GM21360 (cell line): ENCODE data around the gene RUNX1.
A peak's percentile ranks its signal among the peaks of the same experiment; 100 is the strongest.

ENCODE experiments used
- ATAC-seq: cut with Tn5 transposase; IDR thresholded peaks from one replicate; pipeline ENCODE4 v1.9.1; 2021; ENCODE audit warnings: mild to moderate bottlenecking, moderate library complexity; ENCODE audit not compliant: unreplicated experiment

Gene RUNX1

DNA sequence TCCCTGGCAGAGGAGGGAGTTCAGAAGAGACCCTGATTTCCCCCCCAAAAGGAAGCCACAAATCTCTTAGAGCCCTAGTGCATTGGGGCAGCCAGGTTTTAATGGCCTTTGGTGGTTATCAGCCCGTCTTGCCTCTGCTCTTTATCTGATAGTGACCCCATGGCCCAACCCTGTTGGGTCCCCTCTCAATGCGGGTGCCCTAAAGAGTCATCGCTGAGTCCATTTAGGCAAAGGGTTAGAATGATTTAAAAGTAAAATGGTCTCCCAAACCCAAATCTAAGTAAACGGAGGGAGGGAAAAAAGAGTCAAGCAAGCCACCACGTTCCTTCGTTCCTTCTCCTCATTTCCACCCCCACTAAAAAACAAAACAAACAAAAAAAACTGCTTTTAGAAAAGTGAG, 164.0 kb downstream of the RUNX1 start:
- ATAC-seq = no peak

DNA sequence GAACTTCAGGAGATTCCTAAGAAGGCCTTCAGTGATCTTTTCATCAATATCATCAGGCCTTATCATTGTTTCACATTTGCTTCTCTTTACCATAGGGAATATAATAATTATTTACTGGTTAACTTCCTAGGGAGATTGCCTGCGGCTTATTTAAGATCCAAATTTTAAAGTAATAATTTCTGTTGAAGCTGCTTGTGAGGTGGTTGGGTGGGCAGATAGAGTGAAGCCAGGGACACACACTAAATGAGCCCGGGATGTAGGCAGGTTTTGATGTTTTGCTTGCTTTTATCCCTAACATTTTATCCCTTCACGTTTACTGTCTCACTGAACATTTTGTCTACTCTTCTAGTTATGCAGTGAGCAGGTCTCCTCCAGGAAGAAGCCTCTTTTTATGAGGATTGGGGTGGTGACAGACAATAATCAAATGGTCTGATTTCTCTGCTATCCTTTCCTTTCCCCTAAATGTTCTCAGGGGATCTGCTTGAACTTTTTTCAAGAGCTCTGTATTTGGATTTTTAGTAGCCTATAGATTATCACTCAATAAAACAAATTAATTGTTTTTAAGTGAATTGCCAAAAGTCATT, 164.7 kb downstream of the RUNX1 start:
- no peak for ATAC-seq

DNA sequence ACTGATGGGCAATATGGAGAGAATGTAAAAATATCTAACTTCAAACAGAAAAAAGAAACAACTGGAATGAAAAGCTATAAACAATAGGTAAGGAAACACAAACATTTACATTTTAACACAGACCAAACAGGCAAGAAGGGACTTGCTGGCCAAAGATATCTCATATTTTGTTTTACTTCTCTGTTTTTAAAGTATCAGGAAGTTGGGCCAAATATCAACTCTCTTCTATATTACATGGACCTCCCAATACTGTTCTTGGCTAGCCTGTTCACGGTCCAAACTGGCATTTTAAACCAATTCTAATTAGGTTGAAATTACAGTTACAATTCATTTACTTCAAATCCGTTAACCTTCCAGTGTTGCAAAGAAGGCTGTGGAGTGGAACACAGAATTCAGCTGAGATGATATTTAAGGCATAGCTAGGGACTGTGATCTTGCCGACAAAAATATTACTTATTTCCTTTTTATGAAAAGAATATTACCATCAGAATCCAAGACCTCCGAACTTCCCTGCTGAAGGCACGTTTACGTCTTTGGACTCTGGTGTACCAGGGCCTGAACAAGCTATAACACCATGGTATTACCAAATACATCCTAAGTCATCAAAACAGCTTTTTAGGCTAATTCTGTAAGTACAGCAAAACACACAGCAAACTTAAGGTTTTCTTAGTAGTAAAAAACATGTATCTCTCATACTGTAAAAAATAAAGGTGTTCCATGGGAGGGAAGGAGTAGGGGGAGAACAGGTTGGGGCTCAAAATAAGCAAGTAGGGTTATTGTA, 165.4 kb downstream of the RUNX1 start:
- no peak for ATAC-seq

DNA sequence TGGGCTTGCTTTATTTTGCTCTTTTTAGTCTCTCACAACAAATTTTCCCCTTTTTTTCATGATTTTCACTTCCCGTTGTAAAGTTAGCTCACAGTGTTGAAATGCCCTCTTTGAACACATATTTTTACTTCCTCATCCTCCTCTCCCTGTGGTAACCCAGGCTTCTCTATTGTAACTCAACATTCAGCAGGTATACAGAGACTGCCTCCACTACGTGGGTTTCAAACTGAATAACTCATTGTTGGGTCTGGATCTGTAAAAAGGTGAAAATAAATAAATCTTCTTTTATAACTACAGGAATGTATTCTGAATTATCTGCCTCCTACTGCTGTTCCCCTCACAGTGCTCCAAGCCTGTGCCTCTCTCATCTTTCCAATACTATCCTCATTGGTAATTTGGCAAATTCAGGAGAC, 166.4 kb downstream of the RUNX1 start:
- no peak for ATAC-seq

DNA sequence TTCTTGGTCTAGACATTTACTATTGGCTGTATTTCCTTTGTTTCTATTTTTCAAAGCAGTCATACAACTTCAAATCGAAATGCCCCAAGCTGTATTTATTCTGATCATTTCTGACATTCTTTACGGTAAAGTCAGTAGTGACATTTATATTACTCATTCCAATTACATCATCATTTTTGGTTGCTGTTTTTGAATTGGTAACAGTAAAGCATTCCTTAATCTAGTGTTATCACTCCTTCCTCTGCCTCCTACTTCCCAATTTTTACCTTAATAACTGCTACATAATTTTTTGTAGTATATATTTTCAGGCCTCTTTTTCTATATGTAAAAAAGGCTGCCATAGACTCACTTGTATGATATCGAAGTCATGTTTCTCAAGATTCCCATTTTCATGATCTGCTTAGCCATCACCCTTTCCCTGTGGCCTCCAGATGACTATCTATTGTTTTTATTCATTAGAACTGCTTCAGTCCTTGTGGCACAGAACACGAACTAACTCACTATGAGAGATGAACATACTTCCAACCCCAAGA, 167.2 kb downstream of the RUNX1 start:
- ATAC-seq = no peak

DNA sequence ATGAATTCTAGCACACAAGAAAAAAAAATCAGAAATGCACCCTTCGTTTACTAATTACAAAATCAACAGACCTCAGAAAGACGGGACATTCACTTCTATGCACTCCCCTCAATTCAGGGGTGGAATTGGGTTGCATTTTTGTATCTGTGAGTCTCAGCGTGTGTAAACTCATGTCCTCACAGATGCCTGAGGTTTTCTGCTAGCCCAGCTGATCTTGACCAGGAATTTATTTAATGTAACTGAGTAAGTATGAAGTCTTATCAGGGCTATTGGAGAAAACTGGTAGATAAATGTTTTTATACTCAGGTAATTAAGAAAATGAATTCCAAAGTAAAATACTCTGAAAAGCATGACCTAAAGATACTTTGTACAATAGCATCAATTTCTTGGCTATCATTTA, 167.7 kb downstream of the RUNX1 start:
- no peak for ATAC-seq

DNA sequence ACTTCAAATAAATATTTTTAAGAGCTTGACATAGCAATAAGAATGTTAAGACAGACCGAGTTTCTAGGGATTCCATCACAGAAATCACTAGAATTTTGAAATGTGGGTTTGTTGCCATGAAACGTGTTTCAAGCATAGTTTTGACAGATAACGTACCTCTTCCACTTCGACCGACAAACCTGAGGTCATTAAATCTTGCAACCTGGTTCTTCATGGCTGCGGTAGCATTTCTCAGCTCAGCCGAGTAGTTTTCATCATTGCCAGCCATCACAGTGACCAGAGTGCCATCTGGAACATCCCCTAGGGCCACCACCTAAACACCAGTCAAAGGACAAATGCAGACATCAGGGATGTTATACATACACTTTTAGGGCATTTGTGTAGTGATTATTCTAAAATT, 168.7 kb downstream of the RUNX1 start:
- no peak for ATAC-seq

DNA sequence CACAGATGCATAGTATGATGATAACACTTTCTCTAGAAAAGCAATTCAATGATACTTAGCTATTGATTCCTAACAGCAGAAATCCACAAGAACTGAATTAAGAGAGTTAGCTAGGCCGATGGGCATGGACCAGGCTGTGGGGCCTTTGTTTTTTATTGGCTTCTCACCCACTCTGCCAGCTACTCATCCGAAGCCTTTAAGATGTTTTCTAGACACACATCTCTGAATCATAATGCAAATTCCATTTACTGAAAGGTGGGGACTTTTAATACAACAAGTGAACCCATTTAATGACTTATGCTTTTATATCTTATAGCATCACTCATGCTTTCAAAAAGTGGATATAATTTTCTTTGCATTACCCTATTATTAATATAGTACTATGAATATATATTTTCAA, 170.2 kb downstream of the RUNX1 start:
- ATAC-seq = no peak

DNA sequence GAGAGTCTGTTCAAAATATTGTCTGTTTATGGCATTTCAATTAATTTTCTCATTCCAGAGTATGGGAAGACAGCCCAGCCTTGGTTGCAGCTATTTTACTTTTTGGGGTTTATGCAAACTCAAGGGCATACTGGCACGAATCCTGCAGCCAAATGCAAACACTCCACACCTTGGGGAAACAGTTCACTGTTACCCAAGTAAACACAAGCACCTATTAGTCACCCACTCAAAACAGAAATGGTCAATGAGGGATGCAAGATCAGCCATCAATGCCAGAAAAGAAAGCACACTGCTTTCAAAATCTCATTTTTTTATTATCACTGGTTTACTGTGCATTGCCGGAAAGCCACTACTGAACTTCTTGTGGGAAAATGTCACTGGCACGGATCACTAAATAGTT, 170.6 kb downstream of the RUNX1 start:
- ATAC-seq = no peak

DNA sequence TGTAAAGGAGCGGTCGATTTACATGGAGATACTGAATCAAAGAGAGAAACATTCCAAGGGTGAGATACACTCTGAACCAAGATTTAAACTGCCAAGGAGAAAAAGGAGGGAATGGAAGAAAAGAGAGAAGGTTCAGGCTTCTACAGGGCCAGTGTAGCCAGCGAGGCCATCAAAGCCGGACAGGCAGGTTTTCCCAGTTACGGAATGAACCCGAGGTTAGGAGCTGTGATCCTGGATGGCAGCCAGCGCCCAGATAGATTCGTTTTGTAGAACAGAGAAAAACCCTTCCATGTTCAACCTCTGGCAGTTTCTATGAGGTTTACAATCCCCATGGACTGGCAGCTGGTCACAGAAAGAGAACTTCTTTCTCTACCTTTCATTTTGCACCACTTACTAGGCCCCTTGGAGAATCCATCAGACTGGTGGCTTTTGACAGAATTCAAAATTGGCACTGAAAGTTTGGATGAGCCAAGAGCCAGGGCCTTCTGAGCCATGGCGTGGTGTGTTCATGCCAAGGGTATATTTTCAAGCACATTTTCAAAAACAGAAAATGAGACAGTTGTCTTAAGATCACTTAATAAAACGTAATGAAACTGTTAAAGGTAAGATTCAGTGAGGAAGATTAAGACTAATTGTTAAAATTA, 171.5 kb downstream of the RUNX1 start:
- no peak for ATAC-seq

DNA sequence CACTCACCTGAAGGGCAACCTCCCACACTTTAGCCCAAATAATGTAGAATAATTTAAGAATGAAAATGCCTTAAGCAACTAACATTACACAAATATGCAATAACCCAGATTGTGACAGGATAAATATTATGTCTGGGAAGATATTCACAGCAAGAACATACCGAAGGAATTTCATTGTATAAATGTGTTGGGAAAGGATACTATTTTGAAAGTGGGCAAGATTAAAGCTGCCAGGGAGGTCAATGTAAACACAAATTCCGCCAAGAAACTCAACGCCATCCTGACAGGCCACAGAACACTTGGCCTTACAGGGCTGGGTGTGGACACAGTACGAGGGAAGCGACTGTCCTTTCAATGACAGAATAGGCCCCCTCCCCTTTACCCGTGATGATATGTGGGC, 173.3 kb downstream of the RUNX1 start:
- no peak for ATAC-seq

DNA sequence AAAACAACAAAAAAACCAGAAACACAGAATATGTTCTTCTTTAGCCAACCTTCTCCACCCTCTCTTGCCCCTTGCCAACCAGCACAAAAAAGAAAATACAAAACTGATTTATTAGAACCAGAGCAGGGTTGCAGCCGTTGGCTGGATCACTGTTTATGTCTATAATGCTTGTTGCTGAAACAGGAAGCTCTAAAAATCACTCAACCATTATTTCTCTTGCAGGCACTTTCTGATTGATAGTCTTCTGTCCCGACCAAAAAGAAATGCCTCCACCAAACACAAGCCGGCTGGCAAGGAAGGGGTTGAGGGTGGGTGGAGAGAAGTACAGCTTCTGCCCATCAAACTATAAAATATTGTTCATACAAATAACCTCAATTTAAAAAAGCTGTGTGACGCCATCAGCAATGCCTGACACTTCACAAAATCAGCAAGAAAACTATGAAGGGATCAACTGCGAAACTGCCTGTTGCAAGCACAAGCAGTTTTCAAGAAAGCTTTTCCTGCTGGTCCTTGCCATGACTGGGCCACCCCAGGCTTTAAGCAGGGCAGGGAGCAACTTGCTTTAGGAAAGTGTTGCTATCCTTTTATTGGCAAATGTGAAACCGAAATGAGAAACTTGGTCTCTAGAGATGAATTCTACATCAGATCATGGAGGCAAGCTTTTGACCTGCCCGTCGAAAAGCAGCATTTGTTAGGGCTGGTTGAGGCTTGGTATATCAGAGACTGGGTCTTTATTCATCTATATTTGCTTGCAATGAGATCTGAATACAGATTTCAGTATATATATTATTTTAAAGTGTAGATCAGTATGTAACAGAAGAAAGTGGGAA, 174.2 kb downstream of the RUNX1 start:
- no peak for ATAC-seq

DNA sequence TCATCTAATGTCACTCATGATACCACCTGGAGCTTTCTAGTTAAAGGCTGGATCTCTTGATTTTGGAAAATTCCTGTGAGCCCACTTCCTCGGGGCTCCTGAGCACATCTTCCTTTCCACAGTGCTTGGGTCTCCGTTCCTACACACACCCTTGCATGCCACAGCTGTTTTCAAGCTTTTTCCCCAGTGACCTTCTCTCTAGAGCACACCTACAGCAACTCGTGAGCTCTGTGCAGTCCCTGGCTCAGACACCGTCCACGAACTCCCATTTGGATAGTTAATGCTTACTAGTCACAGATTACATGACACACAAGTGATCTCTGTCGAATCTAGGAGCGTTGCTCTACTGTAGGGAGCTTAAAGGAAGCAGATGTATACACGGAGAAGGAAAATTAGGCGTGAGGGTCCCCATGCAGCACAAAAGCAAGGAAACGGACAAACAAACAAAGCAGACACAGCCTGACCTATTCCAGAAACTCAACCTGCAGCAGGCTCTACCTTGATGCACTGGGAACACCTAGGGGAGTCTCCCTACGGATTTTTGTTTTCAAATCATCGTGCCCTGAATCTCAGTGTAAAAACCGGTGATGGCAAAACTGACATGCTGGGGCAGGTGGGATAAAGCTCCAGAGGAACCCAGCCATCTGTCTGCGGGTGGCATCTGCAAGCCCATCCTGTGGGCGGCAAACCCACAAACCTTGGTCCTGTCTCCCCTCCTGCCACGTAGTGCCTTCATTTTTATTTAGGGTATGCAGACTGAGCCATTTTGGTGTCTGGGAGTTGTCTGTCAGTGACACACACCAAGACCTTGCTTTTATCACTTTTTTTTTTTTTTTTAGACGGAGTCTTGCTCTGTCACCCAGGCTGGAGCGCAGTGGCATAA, 177.8 kb downstream of the RUNX1 start:
- ATAC-seq = no peak

DNA sequence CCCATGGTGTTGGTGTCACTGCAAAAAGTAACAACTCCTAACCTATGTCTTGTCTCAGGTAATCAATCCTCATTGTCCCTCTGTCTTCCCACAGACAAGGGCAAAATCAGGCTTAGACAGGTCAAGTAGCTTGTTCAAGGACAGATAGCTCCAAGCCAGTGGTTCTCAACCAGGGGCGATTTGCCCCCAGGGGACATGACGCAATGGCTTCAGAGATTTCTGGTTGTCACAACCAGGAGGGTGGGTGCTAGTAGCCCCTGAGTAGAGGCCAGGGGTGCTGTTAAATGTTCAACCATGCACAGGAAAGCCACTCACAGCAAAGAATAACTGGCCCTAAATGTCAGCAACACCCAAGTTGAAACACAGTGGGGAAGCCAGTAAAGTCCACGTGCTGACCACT, 178.9 kb downstream of the RUNX1 start:
- ATAC-seq = no peak

DNA sequence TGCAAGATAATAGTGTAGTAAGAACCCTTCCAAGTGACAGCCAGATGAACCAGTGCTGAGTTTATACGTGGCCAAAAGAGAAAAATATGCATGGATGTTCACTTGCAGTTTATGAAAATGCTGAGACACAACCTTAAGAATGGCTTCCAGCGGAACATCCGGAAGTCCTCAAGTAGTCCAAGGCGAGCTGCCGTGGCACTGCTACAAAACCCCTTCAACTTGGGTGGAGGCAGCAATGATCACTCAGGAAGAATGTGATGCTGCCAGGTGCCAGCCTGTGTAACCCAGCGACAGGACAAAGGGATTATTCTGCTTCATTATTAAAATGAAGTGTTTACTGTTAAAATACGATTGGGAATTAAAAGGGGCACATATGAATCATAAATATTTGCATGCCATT, 179.6 kb downstream of the RUNX1 start:
- ATAC-seq = no peak

DNA sequence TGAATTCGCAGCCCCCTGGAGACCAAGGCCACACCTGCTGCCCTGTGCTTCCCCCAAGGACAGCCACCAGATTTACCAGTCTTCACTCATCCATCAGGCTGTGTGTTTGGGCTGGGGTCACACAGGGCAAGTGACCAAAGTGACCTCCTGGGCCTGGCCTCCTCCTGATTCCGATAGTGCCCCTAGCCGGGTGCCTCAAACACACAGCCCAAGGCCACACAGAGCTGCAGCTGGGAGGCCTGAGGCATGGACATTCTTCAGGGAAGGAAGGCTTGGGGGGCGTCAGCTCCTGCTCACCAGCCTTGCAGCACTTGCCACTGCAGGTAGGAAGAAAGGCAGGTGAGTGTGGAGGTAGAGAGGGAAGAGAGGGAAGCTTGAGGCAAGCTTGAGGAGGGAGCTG, 181.3 kb downstream of the RUNX1 start:
- ATAC-seq = no peak

DNA sequence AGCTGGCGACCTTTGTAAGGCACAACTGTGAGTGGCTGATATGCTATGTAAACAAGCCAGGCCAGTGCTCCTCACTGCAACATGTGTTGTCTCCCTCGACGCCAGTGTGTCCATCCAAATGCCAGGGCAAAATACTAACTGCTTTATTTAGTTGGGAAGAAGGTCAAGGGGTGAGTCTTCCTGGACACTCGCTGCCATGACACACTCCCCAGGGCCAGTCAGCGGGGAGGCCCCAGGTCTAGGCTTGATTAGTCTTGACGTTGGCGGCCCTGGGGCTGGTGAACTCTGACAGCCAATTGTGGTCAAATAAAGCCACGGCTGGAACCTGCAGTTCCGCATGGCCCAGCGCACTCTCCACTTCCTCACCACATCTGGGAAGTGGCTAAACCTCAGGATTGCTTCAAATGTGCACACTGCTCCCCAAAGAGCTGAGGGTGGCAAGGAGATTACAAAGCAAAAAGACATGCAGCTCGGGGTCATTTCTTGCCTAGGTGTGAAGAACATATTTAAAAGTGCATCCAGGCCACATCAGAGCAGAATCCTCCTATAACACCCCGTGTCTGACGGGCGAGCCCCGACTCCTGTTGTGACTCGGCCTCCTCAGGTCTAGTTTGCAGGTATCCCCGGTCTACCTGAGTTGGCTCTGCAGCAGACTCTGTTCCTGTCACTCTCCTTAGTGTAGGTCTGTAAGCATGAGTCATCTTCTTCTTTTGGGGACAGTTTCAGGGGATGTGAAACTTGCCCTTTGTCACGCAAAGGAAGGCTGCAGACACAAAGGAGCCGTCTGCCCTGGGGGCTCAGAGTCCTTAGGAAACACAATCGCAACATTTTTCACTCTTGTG, 183.5 kb downstream of the RUNX1 start:
- peak; percentile 91 for ATAC-seq

DNA sequence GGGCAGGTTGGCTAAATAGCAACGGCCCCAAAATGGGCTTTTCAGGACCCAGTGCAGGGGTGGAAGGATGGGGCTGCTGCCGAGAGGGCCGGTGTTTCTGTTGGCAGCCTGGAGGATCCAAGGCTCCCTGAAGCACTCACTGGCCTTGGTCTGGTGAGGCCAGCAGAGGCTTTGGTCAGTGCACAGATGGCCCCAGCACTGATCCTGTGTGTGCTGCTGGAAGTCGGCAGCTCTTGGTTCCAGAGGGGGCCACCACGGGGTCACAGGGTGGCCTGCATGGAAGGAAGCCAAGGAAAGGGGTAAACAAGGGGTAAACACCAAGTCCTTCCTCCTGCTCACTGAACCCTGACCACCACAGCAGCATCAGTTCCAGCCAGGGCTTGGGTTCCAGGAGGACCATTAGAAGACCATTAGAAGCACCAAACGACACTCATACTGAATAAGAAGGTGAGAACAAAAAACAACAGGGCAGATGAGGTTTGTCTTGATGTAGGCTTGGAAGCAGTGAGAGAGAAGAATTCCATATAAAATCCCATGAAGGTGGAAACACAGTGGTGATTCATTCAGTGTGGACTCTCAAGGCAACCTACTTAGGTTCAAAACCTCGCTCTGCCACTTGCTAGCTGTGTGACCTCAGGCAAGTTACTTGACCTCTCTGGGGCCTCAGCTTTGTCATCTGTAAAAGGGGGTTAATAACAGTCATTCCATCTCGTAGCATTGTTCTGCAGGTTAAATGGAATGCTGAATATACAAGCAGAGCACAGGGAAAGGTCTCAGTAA, 184.5 kb downstream of the RUNX1 start:
- no peak for ATAC-seq

DNA sequence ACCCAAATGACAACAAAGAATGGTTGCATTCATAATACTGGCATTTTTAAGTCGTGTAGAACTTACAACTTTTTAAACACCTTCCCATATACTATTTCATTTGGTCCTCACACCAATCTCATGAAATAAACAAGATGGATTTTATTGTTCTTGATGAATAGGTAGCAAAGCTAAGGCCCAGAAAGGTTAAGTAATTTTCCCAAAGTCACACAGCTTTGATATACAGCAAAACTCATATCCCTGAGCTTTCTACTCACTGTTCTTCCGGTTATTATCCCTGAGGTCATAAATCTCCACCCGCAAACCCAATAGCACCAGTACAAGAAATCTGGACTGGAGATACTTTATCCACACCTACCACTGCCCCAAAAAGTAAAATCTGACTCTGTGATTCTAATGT, 186.2 kb downstream of the RUNX1 start:
- no peak for ATAC-seq
